IPS DF 4.7 (cell line): ENCODE measurements around the gene BMPR1A.
"Not testable (repeated sequence)": the region's sequence is repeated elsewhere in the genome, so short reads cannot be mapped to it uniquely, and the experiment has no call there.

Source experiments
- DNase-seq: peaks from one replicate; pipeline ENCODE4 v3.0.0-alpha.2; 2013; ENCODE audit warnings: low spot score; ENCODE audit errors: extremely low read depth

Gene BMPR1A

DNA sequence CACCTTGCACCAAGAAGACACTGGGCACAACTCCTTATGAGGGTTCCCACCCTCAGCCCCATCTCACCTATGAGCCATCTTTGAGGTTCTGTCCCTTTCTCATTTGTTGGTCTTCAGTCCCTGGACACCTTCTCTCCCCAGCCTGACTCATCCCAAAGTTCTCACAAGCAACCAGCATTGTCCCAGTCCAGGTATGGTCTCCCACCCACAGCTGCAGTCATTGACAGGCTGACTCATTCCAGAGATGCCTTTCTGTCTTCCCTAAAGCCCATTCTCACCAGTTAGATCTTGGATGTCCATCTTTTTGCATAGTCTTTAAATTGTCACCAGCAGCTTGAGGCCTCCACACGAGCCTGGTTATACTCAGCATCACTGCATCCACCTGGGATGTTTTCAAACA lies 26.7 kb upstream of the BMPR1A start:
- no peak for DNase-seq

DNA sequence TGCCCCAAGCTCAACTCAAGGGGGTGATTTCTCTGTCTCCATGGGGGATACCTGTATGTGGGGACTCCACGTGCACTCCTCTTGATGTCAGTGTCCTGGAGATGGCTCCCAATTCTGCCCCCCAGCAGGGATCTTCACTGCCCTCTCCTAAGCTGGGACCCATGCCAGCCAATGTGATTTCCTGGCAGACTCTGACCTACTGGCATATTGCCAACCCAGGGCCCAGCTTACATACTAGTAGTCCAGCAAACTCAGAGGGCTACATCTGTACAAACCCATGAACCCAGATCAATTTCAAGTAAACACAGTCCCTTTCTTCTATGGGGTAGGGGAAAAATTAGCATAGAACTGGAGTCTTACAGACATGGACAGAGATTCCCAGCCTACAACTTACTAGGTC lies 26.2 kb upstream of the BMPR1A start:
- no peak for DNase-seq

DNA sequence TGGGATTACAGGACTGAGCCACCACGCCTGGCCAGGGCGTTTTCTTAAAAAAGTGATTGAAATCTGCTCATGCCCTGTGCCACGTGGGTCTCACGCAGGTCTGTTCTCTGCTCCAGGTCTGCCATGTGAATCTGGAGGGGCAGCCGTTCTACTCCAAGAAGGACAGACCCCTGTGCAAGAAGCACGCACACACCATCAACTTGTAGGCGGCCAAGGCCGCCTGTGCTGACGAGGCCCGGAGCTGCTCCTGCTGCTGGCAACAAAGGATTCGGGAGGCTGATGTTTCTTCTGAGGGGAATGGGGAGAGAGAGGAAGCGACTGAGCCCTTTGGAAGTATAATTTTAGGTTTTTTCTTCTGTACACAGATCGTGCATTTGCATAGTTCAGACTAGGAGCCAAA lies 23.6 kb upstream of the BMPR1A start:
- DNase-seq, result no peak

DNA sequence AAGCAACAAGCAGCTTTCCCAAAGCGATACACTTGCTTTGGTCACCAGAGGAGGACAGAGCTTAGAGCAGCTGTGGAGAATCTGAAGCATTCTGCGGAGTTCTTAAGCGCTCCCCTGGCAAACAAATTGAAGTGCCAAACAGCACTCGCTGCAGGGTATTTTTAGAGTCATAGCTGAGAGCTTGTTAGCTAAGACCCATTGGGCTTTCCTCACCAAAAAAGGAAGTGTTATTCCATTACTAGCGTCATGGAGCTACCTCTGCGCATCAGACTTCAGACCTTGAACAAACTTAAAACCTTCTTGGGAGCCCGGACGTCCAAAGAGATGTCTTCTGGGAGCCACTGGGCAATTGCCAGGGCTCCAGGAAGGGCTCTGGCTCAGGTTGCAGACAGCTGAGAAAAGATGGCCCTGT lies 23.2 kb upstream of the BMPR1A start:
- no peak for DNase-seq

DNA sequence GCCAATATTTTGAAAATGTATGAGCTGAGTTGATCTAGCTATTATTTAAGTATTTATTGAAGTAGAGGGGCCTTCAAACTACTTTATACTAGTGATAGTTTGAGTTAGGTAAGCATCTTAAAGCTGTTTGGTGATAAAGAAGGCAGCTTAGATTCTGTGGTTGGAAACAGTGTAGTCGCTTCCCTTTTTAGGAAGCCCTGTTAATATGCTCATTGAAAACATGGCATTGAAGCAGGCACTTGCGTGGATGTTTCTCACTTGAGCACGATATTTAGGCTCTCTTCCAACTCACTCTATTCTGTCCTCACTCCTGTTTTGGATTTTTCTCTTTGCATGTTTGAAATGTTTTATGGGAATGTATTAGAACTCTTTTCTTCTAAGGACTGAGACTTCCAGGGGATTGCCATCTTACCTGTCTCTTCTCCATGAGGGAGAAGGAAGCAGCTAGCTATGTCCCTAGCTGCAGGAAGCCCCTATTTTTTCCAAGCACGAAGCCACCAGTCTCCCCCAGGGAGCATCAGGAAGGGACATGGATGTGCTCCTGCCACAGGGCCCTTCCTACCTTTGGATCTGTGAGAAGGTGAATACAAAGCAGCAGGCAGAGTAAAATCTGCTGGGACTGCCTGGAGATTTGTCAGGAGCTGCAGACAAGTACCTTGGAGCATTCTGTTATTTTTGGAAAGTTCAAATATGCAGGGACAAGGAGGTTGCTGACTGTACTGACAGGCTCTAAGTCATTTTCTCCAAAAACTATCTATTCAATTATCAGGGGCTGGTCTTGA lies 22.0 kb upstream of the BMPR1A start:
- no peak for DNase-seq

DNA sequence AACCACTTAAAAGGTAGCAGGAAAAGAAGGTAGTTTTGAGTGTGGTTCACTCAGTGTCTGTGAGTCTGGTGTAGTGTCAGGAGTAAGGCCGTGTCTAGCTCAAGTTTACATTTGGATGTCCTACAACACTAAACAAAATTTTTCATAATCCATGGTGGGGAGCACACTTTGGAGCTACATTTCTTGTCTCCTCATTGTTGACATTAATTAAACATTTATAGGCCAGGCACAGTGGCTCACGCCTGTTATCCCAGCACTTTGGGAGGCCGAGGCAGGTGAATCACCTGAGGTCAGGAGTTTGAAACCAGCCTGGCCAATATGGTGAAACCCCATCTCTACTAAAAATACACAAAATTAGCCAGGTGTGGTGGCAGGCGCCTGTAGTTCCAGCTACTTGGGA lies 21.1 kb upstream of the BMPR1A start:
- DNase-seq, result not testable (repeated sequence)

DNA sequence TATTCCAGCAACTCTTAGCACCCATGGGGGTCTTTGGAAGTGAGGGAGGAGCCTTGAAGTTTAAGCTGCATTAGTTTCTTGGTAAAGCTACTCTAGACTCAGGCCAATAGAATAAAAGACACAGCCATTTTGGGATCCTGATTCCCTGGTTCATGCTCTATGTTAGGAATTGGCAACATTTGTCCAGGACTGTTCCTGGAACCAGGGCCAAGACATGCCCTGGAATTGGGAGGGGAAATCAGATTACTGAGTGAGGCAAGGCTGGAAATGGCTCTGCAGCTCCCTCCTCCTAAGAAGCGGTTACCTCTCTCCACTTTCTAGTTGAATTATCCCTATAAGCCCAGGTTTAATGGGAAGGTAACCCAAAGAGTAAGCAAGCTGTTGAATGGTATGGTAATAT lies 14.2 kb upstream of the BMPR1A start:
- no peak for DNase-seq

DNA sequence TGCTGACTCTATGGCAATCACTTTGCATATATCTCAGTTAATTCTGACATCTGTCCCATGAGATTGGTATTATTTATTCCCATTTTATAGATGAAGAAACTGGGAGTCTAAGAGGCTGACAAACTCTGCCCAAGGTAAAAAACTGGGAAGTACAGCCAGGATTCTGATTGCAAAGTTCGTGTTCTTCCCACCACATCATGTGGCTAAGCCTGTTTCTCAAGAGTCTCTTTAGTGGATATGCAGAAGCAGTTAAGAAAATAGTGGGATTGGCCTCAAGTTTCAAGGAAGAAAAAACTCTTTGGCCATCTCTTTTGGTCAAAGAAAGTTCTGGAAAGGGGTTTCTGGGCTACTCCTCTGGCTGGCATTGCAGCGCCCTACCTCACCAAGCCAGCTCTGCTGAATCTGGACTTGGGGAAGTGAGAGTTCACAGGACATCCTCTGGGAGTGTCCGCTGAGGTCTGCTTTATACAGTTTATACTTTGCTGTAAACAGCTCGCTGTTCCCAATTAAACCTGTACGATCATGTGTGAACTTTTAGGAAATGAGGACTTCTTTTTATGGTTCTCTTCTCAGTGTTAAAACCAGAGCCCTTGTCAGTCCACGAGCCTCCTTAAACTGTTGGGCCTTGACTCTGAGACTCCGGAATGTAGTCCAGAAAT lies 12.2 kb upstream of the BMPR1A start:
- DNase-seq, result no peak

DNA sequence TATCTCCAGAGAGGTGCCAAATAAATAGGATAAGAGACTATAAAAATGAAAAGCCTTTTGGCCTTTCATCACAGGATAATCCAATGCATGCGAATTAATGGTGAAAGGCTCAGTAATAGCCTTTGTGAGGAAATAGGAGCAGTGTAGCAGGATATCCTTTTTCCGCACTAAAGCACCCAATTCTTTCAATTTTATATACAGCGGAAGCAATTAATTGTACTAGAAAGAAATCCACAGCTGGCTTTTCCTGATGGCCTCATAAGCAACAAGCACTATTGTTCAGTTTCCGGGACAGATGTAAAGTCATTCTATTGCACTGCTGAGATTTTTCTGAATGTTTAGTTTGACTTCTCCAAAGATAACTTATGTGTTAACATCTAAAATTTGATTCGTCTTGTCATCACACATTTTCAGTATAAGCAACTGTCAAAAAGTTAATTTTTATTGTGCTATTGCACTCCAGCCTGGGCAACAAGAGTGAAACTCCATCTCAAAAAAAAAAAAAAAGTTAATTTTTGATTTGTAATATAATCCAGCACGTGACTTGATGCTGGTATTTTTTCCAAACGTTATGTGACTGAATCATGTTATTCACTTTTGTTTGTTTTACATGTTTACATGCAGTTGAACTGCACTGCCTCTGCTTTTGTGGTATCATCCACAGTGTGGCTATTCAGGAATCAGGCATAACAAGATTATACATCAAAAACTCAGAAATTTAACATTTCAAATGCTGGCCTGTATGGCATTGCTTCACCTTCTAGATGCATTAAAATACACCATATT lies 8.4 kb upstream of the BMPR1A start:
- DNase-seq, result no peak

DNA sequence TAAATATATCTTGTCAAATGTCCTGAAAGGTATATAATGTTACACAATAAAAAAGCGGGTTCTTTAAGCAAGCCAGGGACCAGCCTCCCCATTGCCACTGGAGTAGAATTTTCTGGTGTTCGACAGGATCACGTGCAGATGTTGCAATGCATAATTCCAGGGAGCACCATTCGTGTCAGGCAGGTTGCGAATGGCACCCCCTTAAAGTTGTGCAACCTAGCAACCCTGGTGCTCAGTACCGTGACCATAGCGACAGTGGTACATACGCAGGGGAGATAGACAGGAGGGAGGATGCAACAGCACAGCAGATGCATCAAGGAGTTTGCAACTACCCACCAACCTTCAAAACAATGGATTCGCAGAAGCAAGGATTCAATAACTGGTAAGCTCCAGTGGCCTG lies 6.6 kb upstream of the BMPR1A start:
- DNase-seq, result no peak

DNA sequence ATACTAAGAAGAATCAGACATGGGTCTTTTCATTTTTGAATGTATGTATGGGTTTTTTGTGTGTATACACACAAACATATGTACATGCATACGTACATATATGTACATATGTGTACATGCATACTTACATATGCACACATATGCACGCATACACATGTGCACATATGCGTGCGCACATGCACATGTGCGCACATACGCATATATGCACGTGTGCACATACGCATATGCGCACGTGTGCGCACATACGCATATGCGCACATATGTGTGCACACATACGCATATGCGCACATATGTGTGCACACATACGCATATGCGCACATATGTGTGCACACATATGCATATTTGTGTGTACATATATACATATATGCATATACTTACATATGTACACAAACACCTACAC lies 4.9 kb upstream of the BMPR1A start:
- no peak for DNase-seq

DNA sequence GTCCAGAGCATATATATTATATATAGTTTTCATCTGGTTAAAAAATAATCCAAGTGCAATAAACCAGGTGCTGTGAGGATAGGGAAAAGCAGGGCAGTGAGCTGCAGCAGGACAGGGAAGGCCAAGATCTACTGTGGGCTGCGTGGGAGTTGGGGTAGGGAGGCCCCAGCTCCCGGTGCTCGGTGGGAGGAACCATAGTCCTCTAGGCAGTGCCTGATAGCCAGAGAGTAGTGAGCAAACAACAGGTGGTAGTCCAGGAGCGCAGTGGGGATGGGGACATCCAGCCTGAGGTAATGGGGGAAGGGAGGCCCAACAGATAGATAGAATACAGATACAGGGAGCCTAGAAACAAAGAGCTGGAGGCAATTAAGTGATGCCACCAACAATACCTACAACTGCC lies 4.1 kb upstream of the BMPR1A start:
- no peak for DNase-seq

DNA sequence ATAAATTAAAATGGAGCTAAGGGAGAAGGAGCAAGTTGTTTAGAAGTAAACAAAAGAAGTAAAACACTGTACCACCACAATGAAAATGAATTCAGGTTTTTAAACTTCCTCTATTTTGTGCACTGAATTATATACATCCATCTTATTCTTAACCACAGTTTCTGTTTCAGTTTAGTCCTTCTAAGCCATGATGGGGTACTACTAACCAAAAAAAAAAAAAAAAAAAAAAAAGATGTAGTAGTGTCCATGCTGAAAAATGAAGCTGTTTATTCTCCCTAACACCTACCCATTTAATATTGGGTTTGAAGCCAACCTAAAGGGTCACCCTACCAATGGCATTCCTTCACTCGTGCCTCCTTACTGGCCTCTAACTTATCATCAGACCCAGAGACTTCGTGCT lies 3.4 kb upstream of the BMPR1A start:
- DNase-seq, result no peak

DNA sequence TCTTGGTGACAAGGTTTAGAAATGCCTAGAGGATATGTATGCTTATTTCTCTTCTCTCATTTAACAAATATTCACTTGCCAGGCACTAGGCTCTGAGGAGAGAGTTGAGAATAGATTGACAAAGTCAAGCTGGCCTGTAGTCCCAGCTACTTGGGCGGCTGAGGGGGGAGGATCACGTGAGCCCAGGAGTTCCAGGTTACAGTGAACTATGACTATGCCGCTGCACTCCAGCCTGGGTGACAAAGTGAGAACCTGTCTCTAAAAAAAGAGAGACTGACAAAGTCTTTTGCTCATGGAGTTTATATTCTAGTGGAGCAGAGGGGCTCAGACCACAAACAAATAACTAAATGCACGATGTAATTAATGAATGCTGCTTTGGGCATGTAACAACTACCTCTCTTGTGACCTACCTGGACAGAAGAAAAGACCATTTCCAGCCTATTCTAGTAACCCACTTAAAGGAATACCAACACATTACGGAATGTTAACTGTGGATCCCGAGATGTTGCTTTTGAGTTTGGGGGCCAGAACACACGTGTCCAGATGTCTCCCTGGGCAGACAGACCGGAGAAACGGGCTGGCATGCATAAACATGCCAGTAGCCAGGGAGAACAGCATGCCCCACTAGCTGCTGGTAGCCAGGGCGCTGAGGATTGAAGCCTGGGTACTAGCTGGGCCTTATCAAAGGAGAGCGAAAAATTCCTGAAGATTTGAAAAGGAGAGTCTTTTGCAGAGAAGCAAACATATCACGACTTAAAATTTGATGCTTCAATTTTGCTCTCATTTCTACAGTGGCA lies 2.6 kb upstream of the BMPR1A start:
- DNase-seq, result no peak

DNA sequence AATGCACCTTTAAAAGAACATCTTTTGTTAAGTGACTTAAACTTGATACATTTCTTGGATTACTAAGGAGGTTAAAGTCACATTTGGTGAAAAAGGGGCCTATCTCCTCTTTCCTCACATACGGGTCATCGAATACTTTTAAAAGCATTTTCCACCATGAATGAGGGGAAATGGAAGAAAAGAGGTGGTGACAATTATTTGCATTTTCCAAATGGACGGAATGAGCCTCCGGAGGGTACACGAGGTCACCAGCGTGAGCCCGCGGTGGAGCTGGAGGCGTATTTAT lies 1.0 kb upstream of the BMPR1A start:
- no peak for DNase-seq

DNA sequence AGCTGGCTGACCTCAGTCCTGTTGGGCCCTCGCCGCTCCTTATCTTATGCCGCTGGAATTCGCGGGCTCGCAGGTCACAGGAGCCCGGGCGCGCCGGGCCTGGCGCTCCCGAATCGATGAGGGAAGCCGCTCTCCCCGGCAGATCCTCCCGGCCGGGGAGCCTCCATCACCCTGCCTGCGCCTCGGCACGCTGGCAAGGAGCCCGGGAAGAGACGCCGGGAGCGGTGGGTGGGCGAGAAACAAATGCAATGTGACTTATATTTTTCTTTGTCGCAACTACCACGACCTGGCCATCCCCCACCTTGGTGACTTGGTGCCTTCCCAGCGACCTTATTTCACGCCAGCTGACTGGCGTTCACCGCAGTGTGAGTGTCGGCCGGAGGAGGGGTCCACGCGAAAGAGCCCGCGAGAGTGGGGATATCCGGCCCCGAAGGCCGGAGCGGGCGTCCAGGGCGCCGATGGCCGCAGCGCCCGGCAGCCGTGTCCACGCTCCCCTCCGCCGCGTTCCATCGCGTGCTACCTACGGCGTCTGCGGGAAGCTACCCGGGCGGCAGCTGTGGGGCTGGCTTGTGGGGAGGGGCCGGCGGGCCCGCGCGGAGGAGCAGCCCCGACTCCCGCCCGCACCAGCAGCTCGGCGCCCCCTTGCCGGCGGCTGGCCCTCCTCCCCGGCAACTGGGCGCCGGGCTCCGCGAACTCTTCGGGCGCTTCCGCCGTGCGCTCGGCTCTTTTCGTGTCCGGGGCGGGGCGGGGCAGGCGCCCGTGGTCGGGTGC lies 494 bp upstream of the BMPR1A start:
- DNase-seq, result no peak

DNA sequence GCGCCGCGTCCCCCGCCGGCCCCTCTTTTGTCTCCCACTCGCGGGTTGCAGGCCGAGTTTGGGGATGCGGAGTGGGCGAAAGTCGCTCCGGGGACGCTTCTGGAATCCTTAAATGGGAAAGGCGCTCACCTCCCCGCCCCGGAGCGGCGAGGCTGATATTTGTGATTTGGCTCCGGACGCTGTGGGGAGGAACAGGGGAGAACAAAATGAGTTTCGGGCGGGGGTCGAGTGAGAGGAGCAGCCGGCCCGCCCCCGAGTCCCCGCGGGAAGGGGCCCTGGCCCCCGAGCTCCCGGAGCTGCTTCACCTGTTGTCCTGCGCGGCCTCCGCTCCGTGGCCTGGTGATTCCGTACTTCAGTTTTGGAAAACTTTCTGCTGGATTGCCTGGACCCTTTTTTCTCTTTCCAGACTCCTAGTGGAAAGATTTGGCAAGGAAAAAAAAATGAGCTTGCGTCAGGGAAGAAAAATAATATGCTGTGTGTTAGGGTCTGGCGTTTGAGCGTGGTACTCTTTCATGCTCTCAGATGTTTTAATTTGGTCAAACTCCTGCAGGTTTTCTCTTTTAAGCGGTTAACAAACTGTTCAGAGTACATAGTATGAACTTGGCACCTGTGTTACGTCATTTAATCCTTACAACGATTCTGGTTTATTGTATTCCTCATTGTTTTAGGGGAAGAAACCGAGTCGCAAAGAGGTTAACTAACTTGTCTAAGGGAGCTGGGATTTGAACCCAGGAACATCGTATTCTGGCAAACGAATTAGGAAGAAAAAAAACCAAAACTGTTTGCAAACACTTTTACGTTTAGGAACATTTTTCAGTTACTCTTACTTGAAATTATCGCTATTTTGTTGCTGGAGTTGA lies 924 bp downstream of the BMPR1A start:
- no peak for DNase-seq

DNA sequence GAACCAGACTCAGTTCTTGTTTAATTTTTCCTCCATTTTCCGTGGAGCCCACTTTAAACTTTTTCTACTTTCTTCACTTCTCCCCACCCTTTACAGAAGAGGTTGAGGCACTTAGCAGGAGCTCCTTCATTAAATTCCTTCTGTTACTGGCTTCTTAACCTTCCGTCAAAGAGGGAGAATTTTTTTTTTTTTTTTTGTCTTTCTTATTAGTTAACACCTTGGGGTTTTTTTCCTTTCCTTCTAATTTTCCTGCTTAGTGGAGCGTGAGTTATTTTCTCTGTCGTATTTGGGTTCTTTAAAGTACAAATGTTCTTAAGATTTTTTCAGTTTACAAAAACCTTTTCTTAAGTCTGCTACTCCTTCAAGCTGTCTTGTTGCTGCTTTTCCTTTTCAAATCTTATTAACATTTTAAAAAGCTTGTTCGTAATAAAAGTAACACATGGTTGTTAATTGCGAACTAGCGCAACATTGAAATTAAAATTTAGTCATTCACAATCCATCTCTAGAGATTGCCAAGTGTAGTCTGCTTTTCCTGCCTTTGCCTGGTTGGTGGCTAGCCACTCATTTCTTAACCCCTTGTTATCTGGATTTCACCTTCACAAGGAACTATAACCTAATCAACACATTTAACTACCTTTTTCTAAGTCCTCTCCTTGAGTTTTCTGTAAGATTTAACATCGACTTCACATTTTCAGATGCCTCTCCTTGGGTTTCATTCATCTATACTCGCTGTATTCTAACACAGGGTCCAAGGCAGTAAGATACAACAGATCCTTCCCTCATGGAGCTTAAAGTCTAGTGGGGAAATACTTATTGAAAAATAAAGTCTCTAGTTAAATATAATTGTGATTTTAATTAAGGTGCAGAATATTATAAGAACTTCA lies 2.0 kb downstream of the BMPR1A start:
- DNase-seq, result no peak

DNA sequence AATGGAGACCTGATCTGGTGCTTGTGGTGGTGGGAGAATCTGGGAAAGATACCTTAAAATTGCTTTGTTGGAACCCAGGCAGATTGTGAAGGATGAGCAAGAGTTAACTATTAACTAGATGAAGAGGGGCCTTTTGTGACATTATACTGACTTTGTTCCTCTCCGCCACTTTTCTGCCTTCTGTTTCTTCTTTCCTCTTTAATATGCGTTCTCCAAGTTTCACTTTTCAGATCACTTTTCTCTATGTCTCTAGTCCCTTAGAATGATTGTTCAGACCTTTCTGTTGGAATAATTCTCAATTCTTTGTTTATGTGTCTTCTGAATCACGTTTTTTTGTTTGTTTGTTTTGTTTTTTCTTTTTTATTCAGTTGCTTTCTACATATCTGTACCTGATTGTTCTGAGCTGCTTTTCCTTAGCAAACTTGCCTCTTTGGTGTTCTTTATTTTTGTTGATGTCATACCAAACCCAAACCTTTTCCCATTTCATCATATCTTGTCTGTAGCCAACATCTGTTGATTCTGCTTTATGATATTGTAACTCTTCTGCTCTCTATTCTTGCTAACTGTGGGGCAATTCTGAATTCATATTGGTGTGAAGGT lies 2.8 kb downstream of the BMPR1A start:
- DNase-seq, result no peak
